22Rv1 (cell line): ENCODE measurements around the gene RNF180.

Source experiments
- CTCF ChIP-seq: fragments of 450-650 bp; IDR thresholded peaks from 2 replicates; pipeline ENCODE4 v1.5.1; 2017; ENCODE audit warnings: mild to moderate bottlenecking
- ZFX ChIP-seq: fragments of 450-650 bp; IDR thresholded peaks from 2 replicates; pipeline ENCODE4 v1.6.1; 2017; ENCODE audit warnings: antibody characterized with exemption, borderline replicate concordance

DNA sequence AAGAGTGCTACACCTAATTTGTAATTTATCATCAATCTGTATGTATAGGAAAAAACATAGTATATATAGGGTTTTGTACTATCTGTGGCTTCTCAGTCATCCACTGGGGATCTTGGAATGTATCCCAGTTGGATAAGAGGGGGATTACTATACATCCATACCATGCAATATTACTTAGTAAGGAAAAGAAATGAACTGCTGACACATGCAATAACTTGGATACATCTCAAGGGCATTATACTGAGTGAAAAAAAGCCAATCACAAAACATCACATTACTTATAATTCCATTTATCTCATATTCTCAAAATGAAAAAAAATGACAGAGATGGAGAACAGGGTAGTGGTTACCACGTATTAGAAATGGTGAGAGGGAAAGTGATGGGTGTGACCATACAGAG is 231.9 kb downstream of the RNF180 start:
- TF ChIP-seq CTCF (no peak), ZFX (no peak)
